ENCODE measurements around the gene FOXD3. TPM values are rescaled to one million over a fixed set of nuclear protein-coding genes. Genes with fewer than 3 reads are reported as not detected.

FOXD3 gene
- total and polyA plus RNA-seq, 5 donors from 2014 or later, result not detected

- Histone ChIP-seq H3K27me3 (ENCODE audit: control insufficient read depth, insufficient read depth, low read length) (peaks cover 8% of the 10 kb centered on the region), H3K4me1 (ENCODE audit: control insufficient read depth, insufficient read depth, low read length, poor library complexity, severe bottlenecking) (peaks cover 19% of the 10 kb centered on the region), H3K4me3 (ENCODE audit: low read depth, low read length) (peak within 1 kb of the TSS; percentile 89), H3K27ac (ENCODE audit: insufficient read depth, low read length, poor library complexity, severe bottlenecking) (peak within 1 kb of the TSS; percentile 56), H3K36me3 (ENCODE audit: control insufficient read depth, insufficient read depth, low read length) (peaks cover 8% of the 10 kb centered on the region), H3K9me3 (ENCODE audit: control insufficient read depth in 2 of 2, low read length in 2 of 2) (no peaks in the 10 kb centered on the region)
- peak within 1 kb of the TSS; percentile 95 to 98 (median 96) for H3K4me3 Mint-ChIP-seq
- H3K4me1 Mint-ChIP-seq, result peaks cover 13 to 41% (median 29%) of the 10 kb centered on the region in 4 donors
- peaks cover 13% of the 10 kb centered on the region for H3K27me3 Mint-ChIP-seq
- H3K9me3 Mint-ChIP-seq, result peaks cover 0 to 3% (median 0%) of the 10 kb centered on the region in 7 donors
- H3K27ac Mint-ChIP-seq, result peak within 1 kb of the TSS; percentile 82 to 93 (median 91)
- DNase-seq (peak; percentile 85 to 93 (median 85)), ATAC-seq (ENCODE audit: low read depth in 2 of 2) (peak; percentile 93)
- H3K36me3 Mint-ChIP-seq, result peaks cover 10% of the 10 kb centered on the region
Measured at GRCh38 chr1:63367215-63368103, 45.1 kb downstream of the FOXD3 start, which contains the start of gene ALG6. Gene ALG6, plus strand, starts transcription at chr1:63367627. Its CDS starts 3,351 bp downstream, at chr1:63370978.

- H3K4me3 ChIP-seq (ENCODE audit: low read depth, low read length), result peak overlapping the region; percentile 89
- H3K9me3 ChIP-seq (ENCODE audit: control insufficient read depth in 2 of 2, low read length in 2 of 2), result no peaks in the 10 kb centered on the region
- Mint-ChIP-seq H3K4me3 (peak overlapping the region; percentile 95 to 98 (median 96)), H3K36me3 (peaks cover 14% of the 10 kb centered on the region), H3K27ac (peak overlapping the region; percentile 60 to 93 (median 82)), H3K27me3 (peaks cover 6% of the 10 kb centered on the region), H3K4me1 (peaks cover 13 to 46% (median 32%) of the 10 kb centered on the region in 4 donors), H3K9me3 (no peaks in the 10 kb centered on the region)
- peaks cover 8% of the 10 kb centered on the region for H3K36me3 ChIP-seq (ENCODE audit: control insufficient read depth, insufficient read depth, low read length)
- peak overlapping the region; percentile 56 for H3K27ac ChIP-seq (ENCODE audit: insufficient read depth, low read length, poor library complexity, severe bottlenecking)
- ATAC-seq (ENCODE audit: low read depth in 2 of 2) (no peak), DNase-seq (peak in 1 of 3 donors; percentile 11)
- peaks cover 6% of the 10 kb centered on the region for H3K27me3 ChIP-seq (ENCODE audit: control insufficient read depth, insufficient read depth, low read length)
- H3K4me1 ChIP-seq (ENCODE audit: control insufficient read depth, insufficient read depth, low read length, poor library complexity, severe bottlenecking), result peaks cover 19% of the 10 kb centered on the region
Measured at GRCh38 chr1:63368131-63368530, 45.8 kb downstream of the FOXD3 start.

Other genes with a start within 250 kb of the FOXD3 start
- 20.0 TPM for gene ALG6, start 45.1 kb downstream of the FOXD3 start, total RNA-seq
- gene ALG6, start 45.1 kb downstream of the FOXD3 start, polyA plus RNA-seq, result 10 to 100 TPM; 21.1 to 26.7 (median 21.9) TPM
- gene ITGB3BP, start 200.7 kb downstream of the FOXD3 start, total RNA-seq, result 11.3 TPM
- 10 to 100 TPM; 19.1 to 29.9 (median 24.3) TPM for gene ITGB3BP, start 200.7 kb downstream of the FOXD3 start, polyA plus RNA-seq
- 13.1 TPM for gene EFCAB7, start 201.0 kb downstream of the FOXD3 start, total RNA-seq
- 1 to 10 TPM; 2.9 to 7.1 (median 4.1) TPM for gene EFCAB7, start 201.0 kb downstream of the FOXD3 start, polyA plus RNA-seq

All from CD4-positive, CD25-positive, alpha-beta regulatory T cell (primary cell).